Upper lobe of left lung (tissue), 6 donors: ENCODE results near the gene RPS6KA2. TPM values are rescaled to one million over a fixed set of nuclear protein-coding genes. Genes with fewer than 3 reads are reported as not detected.
"Not testable (repeated sequence)": the region's sequence is repeated elsewhere in the genome, so short reads cannot be mapped to it uniquely, and the experiment has no call there.

Experiments used
- ATAC-seq, 2 donors: fragments of 200-7000 bp; cut with Tn5 transposase; one replicate each; pipeline ENCODE4 v1.9.1; 2022; ENCODE audit warnings: mild to moderate bottlenecking in 2 of 2, moderate library complexity in 2 of 2; ENCODE audit not compliant: low FRiP score in 2 of 2
- DNase-seq, 2 donors: peaks; one replicate each; pipeline ENCODE4 v3.0.0-alpha.2; 2019 to 2020
- H3K27ac ChIP-seq, 4 donors: fragments of 200-600 bp; sonication (generic); one replicate each; pipeline ENCODE4 v1.5.1; 2016 to 2019
- H3K27me3 ChIP-seq, 4 donors: fragments of 200-600 bp; sonication (generic); one replicate each; pipeline ENCODE4 v1.5.1; 2017 to 2019
- H3K36me3 ChIP-seq, 4 donors: fragments of 200-600 bp; sonication (generic); one replicate each; pipeline ENCODE4 v1.5.1; 2016 to 2019
- H3K4me1 ChIP-seq, 4 donors: fragments of 200-600 bp; sonication (generic); one replicate each; pipeline ENCODE4 v1.5.1; 2018 to 2019
- H3K4me3 ChIP-seq, 4 donors: fragments of 200-600 bp; sonication (generic); one replicate each; pipeline ENCODE4 v1.5.1; 2017 to 2019; ENCODE audit warnings: mild to moderate bottlenecking in 2 of 4, moderate library complexity in 1 of 4
- H3K9me3 ChIP-seq, 4 donors: fragments of 200-600 bp; sonication (generic); one replicate each; pipeline ENCODE4 v1.5.1; 2018 to 2019
- CTCF ChIP-seq, 6 experiments: fragments of 450-650 bp in 4 of 6; fragments of 200-600 bp in 2 of 6; sonication (generic) in 2 of 6; IDR thresholded peaks; one replicate each; pipeline ENCODE4 v1.5.1; 2016 to 2019; ENCODE audit warnings: antibody characterized with exemption in 6 of 6
- EP300 ChIP-seq, 4 donors: sonication (generic); formaldehyde crosslinking; IDR thresholded peaks; one replicate each; pipeline ENCODE4 v1.5.1; 2017; ENCODE audit warnings: antibody characterized with exemption in 4 of 4, control low read depth in 2 of 4
- POLR2A ChIP-seq, 4 donors: fragments of 450-650 bp; IDR thresholded peaks; one replicate each; pipeline ENCODE4 v1.5.1; 2016 to 2017; ENCODE audit warnings: antibody characterized with exemption in 4 of 4, mild to moderate bottlenecking in 2 of 4
- POLR2AphosphoS5 ChIP-seq, 2 donors: sonication (generic); formaldehyde crosslinking; IDR thresholded peaks; one replicate each; pipeline ENCODE4 v1.5.1; 2017; ENCODE audit warnings: antibody characterized with exemption in 2 of 2
- WGBS, 2 donors: methylation state at CpG; one replicate each; pipeline ENCODE4 v1.1.5; 2017 to 2018; 5-methylcytosine and 5-hydroxymethylcytosine counted together
- total RNA-seq, 6 donors: library from RNA; depleted of rRNA in 4 of 6; stranded (reverse); fragments of >200 nt in 4 of 6; gene quantifications; one replicate each; pipeline versions ENCODE4 v1.1.0 to v1.2.1, GENCODE V29; 2016 to 2021
- donor health status: DM: no; HTN: no; CAD: no; lungs with moderate emphysema.
- donor health status: DM: no; HTN: yes; CAD: no; lungs with severe emphysema.

The RPS6KA2 gene
- total RNA-seq, 6 donors from 2014 or later = 101 to 233 (median 168) TPM

DNA sequence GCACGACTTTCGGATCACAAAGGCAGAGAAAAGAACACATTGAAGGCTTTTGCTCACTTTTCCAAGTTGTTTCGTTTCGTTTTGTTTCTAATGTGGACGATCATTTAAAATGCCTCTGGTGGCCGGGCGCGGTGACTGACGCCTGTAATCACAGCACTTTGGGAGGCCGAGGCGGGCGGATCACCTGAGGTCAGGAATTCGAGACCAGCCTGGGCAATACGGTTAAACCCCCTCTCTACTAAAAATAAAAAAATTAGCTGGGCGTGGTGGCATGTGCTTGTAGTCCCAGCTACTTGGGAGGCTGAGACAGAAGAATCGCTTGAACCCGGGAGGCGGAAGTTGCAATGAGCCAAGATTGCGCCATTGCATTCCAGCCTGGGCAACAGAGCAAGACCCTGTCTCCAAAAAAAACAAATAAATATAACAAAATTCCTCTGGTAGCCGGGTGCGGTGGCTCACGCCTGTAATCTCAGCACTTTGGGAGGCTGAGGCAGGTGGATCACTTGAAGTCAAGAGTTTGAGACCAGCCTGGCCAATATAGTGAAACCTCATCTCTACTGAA lies 243.2 kb downstream of the RPS6KA2 start:
- not testable (repeated sequence) for H3K36me3 ChIP-seq, H3K9me3 ChIP-seq, H3K27me3 ChIP-seq, ATAC-seq
- H3K27ac ChIP-seq = peak overlapping the region; percentile 90 to 94 (median 92)
- peaks cover 13 to 42% (median 25%) of the 10 kb centered on the region in 4 donors for H3K4me1 ChIP-seq
- DNase-seq = peak in 1 of 2 donors; percentile 51
- 10 to 14% methylated on average over 22 of the region's 22 CpGs for WGBS, 2 donors
- peak in 5 of 6 experiments; percentile 9 to 56 (median 27) for TF ChIP-seq CTCF (IDR thresholded peaks at IDR 0.05)
- peak overlapping the region; percentile 88 to 96 (median 91) for H3K4me3 ChIP-seq

DNA sequence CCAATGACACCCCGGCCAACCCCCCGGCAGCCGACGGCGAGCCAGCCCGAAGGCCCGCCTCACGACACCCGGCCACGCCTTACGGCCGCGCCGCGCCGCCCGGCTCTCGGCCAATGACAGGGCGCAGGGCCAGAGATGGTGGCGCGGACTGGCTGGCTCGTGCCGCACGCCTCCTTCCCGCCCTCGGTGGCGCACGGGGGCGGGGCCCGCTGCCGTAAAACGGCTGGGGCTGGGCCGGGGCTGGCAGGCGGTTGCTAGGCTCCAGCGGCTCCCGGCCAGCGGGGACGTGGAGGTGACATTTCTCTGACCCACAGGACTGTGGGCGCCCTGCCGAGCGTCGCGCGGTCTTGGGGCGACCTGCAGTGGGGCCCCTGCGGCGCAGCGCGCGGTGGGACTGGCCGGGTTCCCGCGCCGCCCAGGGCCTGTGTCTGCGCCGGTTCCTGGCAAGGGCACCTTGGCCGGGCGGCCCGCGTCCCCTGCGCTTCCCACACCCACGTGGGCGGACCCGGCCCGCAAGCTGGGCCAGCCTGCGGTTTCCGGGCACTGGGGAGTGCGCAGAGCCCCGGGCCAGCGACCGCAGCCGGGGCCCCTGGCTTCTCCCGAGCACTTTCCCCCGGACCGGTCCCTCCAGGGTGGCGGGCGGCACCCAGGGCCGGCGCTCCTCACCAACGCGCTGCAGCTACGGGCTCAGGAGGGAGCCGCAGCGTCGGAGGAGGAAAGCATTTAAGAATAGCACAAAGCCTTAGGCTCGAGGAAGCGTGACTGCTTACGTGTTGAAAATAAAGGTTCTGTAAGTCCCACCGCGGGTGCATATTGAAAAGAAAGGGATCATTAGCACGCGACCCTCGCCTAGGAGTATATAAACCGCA lies 243.9 kb downstream of the RPS6KA2 start, which contains the start of gene MPC1:
MPC1 (minus strand) TSS at position 8 of the 869 bp plus-strand sequence. CDS start 64 bp downstream, outside the sequence.
- ATAC-seq = peak; percentile 98
- DNase-seq = peak; percentile 97 to 100
- peak within 1 kb of the TSS; percentile 90 to 94 (median 92) for H3K27ac ChIP-seq
- TF ChIP-seq POLR2A (IDR thresholded peaks at IDR 0.05) (peak in 3 of 4 donors; percentile 67 to 89 (median 87)), EP300 (IDR thresholded peaks at IDR 0.05) (no peak), CTCF (IDR thresholded peaks at IDR 0.05) (peak in 1 of 6 experiments; percentile 8), POLR2AphosphoS5 (IDR thresholded peaks at IDR 0.05) (peak; percentile 56 to 91)
- 0 to 1% methylated on average over 17 to 31 of the region's 94 CpGs for WGBS, 2 donors
- no peaks in the 10 kb centered on the region for H3K9me3 ChIP-seq
- H3K27me3 ChIP-seq = no peaks in the 10 kb centered on the region
- H3K36me3 ChIP-seq = no peaks in the 10 kb centered on the region
- peaks cover 13 to 41% (median 24%) of the 10 kb centered on the region in 4 donors for H3K4me1 ChIP-seq
- H3K4me3 ChIP-seq = peak within 1 kb of the TSS; percentile 88 to 96 (median 91)

DNA sequence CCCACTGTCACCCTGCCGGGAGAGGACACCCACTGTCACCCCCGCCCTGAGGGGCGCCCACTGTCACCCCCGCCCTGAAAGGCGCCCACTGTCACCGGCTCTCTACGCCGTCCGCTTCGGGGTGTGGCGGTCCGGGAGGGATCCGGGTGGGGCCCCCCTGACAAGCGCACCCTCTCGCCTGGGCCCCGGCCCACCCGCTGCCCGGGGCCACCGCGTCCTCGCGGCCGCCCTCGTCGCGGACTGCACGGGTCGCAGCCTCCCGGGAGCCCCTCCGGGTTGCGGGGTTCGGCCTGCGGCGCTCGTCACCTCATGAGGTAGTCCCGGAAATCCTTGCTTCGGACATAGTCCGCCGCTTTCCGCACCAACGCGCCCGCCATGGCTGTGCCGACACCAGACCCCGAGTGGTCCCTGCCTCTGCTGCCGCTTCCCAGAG lies 244.5 kb downstream of the RPS6KA2 start:
- no peaks in the 10 kb centered on the region for H3K36me3 ChIP-seq
- ATAC-seq (peak; percentile 5 to 42), DNase-seq (no peak)
- no peaks in the 10 kb centered on the region for H3K9me3 ChIP-seq
- TF ChIP-seq CTCF (IDR thresholded peaks at IDR 0.05) (no peak), POLR2A (IDR thresholded peaks at IDR 0.05) (peak in 1 of 4 donors; percentile 80), POLR2AphosphoS5 (IDR thresholded peaks at IDR 0.05) (peak in 1 of 2 donors; percentile 64), EP300 (IDR thresholded peaks at IDR 0.05) (no peak)
- H3K27me3 ChIP-seq = no peaks in the 10 kb centered on the region
- peak overlapping the region; percentile 83 to 96 (median 91) for H3K4me3 ChIP-seq
- peak overlapping the region; percentile 90 to 94 (median 92) for H3K27ac ChIP-seq
- WGBS, 2 donors = 0% methylated on average over 1 of the region's 46 CpGs; no CpG with 5 or more reads in 1 of the 2 donors
- peaks cover 13 to 35% (median 19%) of the 10 kb centered on the region in 4 donors for H3K4me1 ChIP-seq

DNA sequence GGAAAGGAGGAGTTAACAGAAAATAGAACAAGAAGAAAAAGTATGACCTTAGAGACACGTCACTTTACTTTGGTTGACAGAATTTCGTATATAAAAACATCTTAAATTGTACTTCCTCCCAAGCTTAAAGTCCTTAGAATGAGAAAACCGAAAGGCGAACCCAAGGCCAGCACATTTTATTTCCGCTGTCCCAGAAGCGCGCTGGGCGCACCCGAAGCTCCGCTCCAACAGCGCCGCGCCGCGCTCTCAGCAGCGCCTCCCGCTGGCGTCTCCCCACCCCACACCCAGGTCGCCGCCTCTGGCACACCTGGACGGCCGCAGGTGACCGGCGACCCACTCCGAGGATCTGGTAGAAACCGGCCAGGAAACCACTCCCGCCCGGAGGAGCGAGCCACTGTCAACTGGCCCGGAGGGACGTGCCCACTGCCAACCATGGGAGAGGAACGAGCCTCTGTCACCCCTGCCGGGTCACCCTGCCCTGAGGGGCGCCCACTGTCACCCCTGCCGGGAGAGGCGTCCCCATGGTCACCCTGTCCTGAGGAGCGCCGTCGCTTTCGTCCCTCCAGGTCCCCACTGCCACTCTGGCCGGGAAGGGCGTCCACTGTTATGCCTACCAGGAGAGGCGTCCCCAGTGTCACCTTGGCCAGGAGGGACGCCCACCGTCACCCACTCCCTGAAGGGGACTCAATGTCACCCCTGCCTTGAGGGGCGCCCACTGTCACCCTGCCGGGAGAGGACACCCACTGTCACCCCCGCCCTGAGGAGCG lies 245.1 kb downstream of the RPS6KA2 start:
- Histone ChIP-seq H3K4me3 (peak overlapping the region; percentile 83 to 96 (median 91)), H3K27me3 (no peaks in the 10 kb centered on the region), H3K4me1 (peaks cover 10 to 32% (median 17%) of the 10 kb centered on the region in 4 donors), H3K36me3 (no peaks in the 10 kb centered on the region), H3K27ac (peak overlapping the region; percentile 90 to 94 (median 92)), H3K9me3 (no peaks in the 10 kb centered on the region)
- 0 to 1% methylated on average over 10 to 24 of the region's 49 CpGs for WGBS, 2 donors
- ATAC-seq (peak; percentile 74 to 89), DNase-seq (peak; percentile 92 to 96)
- TF ChIP-seq CTCF (IDR thresholded peaks at IDR 0.05) (peak; percentile 61 to 91 (median 86)), POLR2AphosphoS5 (IDR thresholded peaks at IDR 0.05) (peak in 1 of 2 donors; percentile 43), POLR2A (IDR thresholded peaks at IDR 0.05) (peak in 1 of 4 donors; percentile 39), EP300 (IDR thresholded peaks at IDR 0.05) (no peak)
